Measurements from ENCODE around the gene SPATC1L. TPM values are rescaled to one million over a fixed set of nuclear protein-coding genes. Genes with fewer than 3 reads are reported as not detected.

The SPATC1L gene
- polyA plus RNA-seq, 10 donors = 4.2 to 14.9 (median 10.8) TPM

DNA sequence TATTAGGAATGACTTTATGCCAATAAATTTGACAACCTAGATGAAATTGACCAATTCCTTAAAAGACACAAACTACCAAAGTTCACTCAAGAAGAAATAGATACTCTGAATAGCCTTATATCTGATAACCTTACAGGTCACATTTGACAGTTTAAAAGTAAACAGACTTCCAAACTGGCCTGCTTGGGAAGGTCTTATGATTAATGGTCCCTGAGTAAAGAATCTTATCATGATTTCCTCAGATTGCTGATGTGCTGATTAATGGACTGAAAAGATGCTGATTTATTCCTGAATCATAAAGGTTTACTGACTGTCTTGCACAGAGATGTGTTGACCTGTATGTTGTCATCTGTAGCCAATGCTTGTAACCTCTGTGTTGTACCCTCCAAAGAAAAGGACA, 19.2 kb downstream of the SPATC1L start:
- no peak for DNase-seq

DNA sequence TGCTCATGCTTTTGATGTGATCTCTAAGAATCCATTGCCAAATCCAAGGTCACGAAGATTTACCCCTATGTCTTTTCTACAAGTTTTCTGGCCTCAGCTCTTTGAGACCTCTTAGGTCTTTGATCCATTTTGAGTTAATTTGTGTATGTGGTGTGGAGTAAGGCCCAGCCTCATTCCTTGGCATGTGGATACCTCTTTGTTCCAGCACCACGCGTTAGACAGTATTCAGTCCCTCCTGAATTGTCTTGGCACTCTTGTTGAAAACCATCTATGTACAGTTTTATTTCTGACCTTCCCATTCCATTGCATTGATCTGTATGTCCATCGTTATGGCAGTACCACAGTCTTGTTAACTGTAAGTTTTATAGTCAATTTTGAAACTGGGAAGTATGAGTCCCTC, 20.9 kb downstream of the SPATC1L start:
- DNase-seq = peak in 1 of 3 donors; percentile 63

DNA sequence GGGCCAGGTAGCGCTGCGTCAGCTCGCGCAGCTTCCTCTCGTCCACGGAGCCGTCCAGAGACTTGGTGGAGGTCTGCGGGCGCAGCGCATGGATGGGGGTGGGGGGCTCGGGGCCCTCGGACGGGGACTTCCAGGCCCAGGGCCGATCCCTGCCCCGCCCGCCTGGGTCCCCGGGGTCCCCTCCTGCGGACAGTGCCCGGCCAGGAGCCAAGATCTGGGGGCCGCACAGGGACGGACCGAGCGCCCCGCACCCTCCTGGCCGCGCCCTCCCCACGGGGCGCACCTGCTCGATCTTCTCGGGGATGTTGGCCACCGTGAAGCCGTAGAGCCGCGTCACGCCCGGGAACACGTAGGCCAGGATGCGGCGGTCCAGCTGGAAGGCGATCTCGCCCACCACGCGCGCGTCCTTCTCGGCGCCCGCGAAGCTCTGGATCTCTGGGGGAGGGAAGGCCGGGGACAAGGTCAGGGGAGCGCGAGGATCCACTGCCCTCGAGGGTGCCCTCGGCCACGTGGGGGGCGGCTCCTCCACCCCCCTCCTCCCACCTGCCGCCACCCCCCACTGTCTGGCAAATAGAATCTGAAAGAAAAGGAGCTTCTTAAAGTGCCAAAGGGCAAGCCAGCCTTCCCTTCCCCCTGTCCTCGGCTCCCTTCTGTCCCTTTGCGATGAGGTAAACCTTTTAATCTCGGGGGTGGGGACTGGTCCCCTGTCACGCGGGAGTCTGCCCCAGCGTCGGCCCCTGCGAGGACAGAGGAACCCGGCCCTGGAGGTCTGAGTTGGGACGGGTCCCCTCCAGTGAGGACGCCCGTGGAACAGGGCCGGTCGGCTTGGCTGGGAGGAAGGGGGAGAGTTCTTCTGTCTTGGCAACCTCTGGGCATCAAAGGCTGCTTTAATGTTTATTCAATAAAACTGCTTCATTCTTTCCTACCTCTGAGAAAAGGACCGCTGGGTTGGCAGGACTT, 22.3 kb downstream of the SPATC1L start:
- no peak for DNase-seq

DNA sequence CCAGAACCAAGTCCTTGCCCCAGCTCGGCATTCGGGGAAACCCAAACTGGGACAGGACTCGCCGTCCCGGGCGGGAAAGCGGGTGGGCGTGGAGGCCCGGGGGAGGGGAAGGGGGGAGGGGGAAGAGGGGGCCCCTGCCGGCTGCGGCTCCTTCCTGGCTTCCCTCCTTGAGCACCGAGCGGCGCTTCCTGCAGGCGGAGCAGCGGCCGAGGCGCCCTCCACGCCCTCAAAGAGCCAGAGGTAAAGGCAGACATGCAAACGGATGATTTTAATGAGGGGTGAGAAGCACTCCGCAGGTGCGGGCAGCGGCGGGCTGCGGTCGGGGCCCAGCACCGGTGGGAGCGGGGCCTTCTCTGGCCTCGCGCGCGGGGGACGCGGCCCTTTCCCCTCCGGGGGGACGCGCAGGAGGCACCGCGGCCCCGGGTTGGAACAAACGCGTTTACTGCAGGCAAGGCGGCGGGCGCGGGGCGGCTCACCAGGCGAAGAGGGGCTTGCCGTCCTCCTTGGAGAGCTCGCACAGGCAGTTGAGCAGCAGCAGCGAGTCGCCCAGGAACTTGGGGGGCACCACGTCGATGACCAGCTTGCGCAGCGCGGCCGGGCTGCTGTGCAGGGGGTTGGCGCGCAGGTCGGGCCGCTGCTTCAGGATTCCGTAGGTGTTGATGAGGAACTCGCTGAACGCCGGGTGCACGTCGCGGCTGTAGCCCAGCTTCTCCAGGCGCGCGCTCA, 23.2 kb downstream of the SPATC1L start:
- DNase-seq = no peak

DNA sequence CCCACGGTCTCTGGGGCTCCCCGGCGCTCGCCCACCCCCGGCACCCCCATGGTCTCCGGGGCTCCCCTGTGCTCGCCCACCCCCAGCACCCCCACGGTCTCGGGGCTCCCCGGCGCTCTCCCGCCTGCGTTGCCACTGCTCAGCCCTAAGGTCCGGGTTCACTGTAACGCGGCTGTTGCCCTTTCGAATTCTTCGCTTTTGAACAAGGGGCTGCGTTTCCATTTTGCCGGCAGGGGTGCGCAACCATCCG, 23.7 kb downstream of the SPATC1L start:
- no peak for DNase-seq

DNA sequence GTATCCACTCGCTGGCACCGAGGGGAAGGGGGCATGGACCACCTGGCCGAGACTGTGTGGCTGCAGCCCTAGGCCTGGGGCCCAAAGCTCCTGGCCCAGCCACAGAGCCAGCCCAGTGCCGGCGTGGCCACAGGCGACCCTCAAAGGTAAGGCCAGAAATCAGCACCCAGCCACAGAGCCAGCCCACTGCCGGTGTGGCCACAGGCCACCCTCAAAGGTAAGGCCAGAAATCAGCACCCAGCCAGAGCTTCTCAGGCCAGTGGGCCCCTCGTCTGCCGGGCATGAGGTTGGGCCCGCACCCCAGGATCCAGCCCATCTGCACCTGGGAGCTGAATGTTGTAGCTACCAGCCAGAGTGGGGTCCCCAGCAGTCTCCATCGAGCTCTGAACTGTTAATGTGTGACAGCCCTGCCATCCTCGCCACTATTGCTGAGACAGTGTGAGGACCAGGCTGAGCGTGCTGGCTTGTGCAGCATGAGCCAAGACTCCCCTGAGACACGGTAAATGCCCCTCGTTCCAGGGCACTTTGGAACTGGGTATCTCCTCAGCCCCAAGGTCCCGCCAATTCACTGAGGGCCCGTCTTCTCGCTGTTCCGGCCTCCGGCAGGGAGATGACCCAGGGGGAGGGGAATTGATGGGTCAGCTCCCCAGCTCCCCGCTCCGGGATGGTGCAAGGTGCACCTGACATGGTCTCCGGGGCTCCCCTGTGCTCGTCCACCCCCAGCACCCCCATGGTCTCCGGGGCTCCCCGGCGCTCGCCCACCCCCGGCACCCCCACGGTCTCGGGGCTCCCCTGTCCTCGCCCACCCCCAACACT, 24.2 kb downstream of the SPATC1L start:
- no peak for DNase-seq

DNA sequence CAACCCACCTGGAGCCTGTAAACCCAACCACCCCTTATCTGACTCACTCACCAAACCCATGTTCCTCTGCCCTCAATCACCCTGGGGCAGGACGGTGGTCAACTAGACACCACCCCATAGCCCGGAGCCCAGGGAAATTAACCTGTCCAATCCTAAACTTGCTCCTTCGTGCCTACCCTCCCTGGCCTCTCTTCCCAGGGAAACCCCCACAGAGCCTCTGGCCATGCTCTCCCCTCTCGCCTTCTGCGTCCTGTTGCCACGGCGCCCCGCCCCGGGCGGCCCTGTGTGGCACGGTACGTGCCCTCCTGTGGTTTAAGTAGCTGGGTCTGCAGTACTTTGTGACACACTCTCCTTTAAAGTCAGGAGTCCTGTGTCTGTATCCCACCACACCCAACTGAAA, 24.9 kb downstream of the SPATC1L start:
- no peak for DNase-seq

DNA sequence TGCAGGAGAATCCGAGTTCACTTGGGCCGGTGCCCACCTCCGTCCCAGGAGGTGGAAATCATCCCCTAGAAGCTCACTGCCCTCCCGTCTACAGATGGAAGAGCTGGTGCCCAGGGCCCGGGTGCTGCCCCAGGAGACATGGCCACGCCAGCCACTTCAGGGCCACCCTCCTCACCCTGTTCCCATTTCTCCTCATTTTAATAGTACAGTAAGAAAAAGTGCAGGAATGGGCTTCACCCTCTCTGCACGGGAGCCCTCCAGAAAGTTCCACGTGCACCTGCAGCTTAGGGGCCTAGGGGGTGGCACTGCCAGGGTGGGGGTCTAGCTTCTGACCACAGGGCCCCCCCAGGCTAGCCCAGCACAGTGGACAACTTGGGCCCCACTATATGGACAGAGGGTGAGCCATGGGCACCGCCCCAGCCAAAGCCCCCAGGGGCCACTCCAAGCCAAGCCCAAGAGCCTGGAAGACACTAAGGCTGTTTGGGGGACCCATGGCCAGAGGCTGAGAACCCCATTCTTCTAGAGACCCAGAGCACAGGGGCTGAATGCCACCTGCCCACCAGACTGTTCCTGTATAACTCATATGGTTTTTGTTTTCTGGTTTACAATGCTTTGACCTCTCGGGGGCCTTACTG, 25.5 kb downstream of the SPATC1L start:
- DNase-seq = no peak

DNA sequence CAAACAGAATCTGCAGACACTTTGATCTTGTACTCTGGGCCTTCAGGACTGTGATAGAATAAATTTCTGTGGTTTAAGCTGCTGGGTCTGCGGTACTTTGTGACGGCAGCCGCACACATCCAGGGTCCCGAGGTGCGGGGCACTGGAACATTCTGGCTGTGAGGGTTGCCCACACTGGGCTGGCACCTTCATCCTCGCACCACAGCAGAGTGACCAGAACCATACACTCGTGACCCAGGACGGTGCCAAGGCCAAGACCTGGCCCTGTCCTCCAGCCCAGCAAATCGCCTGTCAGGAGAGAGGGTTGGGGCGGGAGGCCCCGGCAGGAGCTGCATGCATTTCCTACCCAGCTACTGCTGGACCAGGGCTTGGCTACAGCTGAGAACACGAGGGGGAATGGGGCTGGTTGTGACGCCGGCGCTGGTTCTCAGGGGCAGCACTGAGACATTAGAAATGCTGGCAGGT, 26.2 kb downstream of the SPATC1L start:
- DNase-seq = no peak

DNA sequence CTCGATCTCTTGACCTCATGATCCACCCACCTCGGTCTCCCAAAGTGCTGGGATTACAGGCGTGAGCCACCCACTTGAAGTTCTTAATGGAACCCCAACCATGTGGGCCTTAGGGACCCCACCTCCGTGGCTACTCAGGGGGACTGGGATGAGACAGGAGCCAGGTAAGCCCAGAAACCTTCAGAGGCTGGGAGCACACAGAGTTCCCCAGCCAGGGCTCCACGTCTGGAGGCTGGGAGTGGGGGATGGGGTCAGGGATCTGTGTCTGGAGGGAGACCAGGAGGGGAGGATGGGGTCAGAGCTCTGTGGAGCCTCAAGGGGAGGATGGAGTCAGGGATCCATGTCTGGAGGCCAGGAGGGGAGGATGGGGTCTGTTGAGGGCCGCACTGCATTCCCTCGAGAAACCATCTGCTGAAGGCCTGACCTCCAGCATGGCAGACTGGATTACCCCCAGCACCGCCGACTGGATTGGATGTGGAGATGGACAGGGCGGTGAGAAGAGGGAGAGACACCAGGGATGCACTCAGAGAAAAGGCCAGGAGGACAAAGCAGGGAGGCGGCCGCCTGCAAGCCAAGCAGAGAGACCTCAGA, 26.8 kb downstream of the SPATC1L start:
- no peak for DNase-seq

DNA sequence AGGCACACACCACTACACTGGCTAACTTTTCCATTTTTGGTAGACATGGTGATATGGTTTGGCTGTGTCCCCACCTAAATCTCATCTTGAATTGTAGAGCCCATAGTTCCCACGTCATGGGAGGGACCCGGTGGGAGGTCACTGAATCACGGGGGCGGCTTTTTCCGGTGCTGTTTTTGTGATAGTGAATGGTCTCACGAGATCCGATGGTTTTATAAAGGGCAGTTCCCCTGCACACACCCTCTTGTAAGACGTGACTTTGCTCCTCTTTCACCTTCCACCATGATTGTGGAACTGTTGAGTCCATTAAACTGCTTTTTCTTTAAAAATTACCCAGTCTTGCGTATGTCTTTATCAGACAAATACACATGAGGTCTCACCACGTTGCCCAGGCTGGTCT, 27.6 kb downstream of the SPATC1L start:
- DNase-seq = no peak

DNA sequence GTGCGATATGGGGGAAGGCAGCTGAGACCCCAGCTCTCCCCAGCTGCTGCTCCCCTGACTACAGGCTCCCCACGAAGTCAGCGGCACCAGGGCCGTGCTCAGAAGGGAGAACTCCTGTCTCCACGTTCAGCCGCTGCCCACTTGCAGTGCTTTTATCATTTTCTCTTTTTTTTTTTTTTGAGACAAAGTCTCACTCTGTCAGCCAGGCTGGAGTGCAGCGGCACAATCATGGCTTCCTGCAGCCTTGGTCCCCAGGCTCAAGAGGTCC, 27.9 kb downstream of the SPATC1L start:
- no peak for DNase-seq

DNA sequence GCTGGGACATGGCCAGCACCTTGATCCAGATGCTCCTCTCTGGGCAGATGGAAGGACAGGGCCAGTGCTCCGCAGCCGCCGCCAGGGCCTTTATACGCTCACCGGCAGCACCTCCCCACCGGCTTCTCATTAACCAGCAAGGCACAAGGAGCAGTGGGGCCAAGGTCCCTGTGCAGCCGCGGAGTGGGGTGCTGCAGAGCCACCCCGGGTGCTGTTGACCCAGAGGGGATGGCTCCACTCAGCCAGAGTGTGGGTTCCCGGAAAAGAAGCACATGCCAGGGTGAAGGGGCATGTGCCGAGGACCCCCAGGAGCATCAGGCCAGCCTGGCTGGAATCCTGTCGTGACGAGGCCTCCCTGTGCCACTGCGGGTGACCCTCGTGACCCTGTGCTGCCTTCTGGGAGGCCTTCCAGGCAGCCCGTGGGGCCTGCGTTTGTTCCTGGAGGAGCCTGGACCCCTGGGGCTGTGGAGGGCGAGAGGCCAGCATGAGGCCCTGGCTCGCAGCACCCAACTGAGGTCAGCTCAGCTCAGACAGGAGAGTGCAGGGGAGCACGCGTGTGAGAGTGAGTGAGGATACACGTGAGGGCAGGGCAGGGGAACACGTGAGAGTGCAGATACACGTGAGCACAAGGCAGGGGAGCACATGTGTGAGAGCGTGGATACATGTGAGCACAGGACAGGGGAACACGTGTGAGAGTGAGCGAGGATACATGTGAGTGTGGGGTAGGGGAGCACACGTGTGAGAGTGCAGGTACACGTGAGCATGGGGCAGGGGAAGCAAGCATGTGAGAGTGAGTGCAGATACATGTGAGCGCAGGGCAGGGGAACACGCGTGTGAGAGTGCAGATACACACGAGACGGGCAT, 28.5 kb downstream of the SPATC1L start, which contains the start of gene FTCD:
Gene FTCD (minus strand): TSS at position 66 of the 864 bp plus-strand sequence. CDS start 56 bp downstream, at position 10.
- no peak for DNase-seq

DNA sequence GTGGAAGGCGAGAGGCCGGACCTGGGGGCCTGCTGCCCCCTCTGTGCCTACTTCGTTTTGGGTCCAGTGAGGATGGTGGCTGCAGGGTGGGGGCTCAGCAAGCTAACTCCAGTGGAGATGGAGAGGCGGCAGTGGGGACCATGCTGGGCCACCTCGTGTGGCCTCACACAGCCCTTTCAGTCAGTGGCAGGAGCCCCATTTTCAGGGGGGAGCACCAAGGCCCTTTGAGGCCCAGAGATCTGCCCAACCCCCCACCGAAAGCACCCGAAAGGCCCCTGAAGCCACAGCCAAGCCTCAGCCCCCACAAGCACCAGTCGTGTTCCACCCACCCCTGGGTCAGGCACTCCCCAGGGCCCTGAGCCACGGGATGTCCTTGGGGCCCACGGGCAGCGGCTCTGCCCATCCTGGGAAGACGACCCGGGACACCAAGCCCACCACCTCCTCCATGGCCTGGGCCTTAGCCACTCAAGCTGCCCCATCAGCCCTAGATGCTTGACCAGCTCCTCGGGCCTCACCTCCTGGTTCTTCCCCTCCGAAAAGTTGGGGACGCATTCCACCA, 29.2 kb downstream of the SPATC1L start:
- DNase-seq = no peak

DNA sequence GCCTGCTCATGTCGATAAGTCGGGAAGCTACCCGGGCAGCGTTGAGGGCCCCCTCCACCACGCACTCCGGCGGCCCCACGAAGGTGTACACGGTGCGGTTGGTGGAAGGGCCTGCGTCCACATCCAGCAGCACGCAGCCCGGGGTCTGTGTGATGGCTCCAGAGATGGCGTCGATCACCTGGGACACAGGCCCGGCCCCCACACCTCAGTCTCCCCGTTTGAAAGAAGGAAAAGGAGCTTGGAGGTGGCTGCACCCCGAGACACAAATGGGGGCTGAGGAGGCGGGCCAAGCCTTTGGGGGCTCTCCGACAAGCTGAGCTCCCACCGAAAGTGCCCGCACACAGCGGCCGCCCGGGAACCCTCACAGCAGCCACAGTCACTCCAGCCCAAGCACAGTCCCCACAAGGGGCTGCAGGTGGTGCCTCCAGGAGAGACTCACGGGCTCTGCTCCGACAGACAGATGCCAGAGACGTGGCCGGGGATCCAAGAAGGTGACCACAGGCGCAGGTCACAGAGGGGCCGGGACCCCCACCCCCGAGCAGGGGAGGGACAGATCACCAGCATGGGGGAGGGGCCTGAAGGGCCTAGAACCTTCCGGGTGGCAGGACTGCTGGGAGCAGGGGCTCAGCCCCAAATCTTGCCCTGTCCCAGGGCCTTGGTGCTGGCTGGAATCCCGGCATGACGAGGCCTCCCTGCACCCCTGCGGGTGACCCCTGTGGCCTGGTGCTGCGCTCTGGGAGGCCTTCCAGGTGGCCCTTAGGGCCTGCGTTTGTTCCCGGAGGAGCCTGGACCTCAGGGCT, 29.9 kb downstream of the SPATC1L start:
- no peak for DNase-seq

DNA sequence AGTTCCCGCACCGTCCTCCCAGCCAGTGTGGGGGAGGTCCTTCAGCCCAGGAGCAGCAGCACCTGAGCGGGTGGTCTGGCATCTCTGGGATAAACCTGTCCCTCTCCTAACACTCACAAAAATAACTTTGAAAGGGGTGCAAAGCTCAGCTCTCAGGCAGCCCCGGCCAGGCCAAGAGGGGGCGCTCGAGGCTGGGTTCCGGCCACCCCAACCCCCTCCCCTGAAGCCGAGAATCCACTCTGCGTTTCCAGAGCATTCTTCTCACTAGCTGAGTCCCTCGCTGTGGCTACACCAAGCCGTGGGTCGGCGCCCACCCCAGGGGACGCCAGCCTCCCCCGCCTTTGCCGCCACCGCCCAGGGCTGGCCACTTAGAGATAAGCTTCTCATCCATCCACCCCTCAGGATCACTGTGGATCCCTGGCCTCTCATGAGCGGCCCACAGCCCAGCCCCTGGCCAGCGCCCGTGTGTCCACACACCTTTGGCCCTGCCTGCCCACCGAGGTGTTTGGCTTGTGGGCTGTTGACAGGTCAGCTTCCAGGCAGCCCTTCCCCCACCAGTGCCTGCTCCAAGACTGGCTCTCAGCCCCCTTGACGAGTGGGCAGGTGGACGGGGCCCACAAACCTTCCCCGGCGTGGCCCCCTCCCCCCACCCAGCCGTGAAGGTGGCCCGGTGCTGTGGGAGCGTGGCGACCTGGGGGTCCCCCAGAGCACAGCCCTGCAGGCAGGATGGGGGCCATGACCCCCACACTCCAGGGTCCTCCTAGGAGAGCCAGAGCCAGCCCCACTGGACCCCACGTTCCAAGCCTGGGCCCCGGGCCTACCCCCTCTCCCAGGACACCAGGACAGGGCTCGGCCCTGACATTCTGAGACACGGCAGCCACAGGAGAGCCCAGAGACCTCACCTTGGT, 30.8 kb downstream of the SPATC1L start:
- peak in 1 of 3 donors; percentile 82 for DNase-seq

DNA sequence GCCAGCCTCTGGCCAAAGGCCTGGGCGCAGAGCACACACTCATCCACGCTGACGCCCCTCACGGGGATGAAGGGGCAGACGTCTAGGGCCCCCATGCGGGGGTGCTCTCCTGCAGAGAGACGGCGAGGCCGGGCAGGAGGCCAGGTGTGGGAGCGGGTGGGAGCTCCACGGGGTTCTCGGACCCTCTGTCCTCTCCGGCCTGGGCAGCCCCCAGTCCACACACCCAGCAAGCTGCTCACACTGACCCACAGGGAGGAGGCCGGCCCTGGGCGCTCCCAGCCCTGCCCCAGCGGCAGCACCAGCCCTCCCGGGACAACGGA, 31.4 kb downstream of the SPATC1L start:
- DNase-seq = no peak

Measured in muscle of back (tissue), 11 donors.